UCSD-AML1 (cell line): ENCODE measurements around the gene RSPRY1.
A peak's percentile ranks its signal among the peaks of the same experiment; 100 is the strongest.
"Not testable (repeated sequence)": the region's sequence is repeated elsewhere in the genome, so short reads cannot be mapped to it uniquely, and the experiment has no call there.

Source experiments
- DNase-seq: peaks from one replicate; lab custom pipeline; 2025; ENCODE audit not compliant: unreplicated experiment; lab: John Stamatoyannopoulos, UW

RSPRY1 gene

DNA sequence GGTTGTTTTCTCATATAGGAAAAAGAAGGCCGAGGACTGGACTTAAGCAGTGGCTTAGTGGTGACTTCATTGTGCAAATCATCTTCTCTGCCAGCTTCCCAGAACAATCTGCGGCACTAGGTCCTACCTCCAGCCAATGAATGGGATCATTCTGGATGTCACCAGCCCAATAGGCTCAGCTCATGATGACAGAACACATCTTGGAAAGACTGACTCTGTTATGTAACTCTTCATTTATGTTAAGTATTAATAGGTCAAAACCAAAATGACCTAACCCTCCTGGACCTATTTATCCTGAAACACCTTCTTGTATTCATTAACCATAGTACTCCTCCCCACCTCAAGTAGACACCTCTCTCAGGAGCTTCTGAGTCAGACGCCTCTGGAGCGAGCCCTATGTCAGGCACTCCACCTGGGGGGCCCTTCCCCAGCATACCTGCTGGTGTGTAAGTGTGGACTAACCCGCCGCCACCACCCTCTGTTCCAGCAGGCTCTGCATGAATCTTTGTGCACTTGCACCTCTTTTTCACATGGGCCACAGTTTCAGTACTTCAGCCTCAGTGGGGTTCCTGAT, 66.1 kb downstream of the RSPRY1 start:
- no peak for DNase-seq

DNA sequence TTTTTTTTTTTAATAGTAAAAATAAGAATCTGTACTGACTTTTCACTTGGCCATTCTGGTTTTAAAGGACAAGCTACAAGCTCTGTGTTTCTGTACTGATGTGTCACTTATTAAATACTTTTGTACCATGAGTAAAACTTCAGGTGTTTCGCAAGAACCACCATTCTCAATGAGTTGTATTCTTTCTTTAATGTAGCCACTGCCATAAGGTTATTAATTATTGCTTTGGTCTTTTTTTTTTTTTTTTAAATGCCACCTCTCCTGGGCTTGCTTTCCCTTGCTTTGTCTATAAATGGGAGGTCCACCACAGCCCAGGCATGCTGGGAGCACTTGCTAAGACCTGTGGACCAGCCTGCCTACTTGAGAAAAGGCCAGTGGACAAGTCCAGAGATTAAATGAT, 67.3 kb downstream of the RSPRY1 start:
- DNase-seq = no peak

DNA sequence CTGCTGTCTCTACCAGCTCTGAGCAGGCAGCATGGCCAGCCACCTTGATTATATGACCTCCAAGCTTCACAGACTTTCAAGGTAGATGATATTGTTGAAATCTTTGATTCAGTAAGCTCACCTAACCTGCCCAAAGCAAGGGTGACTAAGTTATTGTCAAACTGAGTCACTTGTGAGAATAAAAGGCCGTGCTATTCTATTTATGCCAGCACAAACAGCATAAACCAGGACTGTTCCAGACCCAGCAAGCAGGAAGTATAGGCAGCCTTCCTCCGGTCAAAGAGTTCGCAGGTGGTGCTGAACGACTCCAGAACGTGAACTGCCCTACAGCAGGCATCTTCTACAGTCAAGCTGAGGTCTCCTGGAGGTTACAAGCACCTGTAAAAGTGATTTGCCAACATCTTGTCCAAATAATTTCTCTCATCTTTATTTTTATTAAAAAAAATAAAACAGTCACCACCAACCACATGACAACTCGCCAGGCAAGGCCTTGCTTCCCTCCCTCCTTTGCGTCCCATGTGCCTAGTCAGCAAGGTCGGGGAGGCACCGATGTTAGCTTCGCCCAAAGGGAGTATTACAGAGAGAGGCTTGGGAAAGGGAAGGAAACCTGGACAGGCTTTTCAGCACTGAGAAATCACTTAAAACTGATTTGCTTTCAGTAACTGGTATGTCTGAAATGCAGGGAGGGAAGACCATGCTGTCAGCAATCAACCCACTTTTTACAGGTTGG, 69.7 kb downstream of the RSPRY1 start:
- no peak for DNase-seq

DNA sequence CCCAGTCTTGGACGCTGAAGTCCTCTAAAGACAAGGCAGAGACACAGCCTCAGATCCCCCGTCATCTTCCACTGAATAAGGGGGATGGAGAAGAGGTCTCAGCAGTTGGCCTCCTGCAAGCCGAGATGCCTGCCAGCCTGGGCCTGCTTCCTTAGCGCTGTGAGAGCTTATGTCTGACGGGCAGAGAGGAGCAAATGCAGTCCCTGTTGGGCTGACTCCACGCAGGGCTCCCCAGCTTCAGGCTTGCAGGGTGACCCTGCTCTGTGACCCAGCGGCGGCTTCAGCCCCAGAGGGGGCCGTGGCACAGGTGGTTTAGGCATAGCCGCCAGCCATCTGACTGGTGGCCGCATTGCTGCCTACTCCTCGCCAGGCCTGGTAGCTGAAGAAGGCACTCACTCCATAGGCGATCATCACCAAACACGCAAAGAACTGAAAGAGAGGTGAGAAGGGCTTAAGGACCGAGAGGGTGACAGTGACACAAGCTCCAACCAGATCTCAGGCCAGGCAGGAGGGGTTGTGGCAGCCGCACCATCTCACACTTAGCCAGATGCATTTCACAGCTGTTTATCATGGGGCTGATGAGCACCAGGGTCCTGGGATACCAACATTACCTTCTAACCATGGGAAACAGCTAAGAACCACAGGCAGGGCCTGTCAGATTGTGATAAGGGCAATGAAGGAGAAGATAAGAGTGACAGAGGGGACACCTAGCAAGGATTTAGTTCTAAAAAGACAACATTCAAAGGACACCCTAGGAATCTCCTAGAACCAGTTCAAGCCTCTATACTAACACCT, 70.7 kb downstream of the RSPRY1 start:
- DNase-seq = no peak

DNA sequence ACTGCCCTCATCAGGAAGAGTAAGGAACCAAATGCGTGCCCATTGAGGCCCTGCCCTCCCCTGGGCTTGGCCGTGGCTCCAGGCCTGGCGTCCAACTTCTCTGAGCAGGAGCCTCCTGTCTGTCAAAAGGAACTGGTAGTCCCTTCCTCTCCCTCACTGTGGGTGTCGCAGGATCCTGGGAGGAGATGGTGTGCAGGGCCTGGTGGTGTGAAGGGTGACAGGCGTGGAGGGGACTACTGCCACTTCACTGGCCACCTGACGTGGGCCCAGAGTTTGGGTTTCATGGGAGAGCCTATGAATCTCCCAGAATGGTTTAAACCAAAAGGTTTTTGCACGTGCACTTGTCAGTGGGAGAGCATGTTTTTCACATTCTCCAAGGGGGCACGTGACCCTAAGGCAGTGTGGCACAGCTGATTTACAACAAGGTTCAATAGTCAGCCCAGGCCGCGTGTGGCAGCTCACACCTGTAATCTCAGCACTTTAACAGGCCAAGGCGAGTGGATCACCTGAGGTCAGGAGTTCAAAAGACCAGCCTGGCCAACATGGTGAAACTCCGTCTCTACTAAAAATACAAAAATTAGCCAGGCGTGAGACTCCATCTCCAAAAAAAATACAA, 71.4 kb downstream of the RSPRY1 start:
- no peak for DNase-seq

DNA sequence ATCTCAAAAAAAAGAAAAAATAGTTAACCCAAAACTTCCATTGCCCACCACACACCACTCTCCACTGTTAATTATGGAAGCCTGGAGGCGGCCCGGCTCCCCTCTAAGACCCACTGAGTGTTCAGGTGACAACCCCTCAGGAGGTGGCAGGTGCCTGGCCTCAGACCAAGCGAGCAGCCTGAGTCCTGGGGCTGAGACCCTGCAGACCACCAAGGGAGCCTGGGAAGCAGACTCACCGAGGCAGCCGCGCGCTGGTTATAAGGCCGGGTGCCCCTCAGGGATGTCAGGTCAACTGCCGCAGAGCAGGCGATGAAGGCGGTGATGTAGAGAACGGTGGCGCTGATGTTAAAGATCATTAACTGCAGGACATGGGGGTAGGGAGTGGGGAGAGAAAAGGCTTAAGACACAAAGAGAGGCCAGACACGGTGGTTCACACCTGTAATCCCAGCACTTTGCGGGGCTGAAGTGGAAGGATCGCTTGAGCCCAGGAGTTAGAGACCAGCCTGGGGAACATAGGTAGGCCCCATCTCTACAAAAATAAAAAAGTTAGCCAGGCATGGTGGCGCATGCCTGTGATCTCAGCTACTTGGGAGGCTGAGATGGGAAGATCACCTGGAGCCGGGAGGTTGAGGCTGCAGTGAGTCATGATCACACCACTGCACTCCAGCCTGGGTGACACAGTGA, 72.2 kb downstream of the RSPRY1 start:
- no peak for DNase-seq

DNA sequence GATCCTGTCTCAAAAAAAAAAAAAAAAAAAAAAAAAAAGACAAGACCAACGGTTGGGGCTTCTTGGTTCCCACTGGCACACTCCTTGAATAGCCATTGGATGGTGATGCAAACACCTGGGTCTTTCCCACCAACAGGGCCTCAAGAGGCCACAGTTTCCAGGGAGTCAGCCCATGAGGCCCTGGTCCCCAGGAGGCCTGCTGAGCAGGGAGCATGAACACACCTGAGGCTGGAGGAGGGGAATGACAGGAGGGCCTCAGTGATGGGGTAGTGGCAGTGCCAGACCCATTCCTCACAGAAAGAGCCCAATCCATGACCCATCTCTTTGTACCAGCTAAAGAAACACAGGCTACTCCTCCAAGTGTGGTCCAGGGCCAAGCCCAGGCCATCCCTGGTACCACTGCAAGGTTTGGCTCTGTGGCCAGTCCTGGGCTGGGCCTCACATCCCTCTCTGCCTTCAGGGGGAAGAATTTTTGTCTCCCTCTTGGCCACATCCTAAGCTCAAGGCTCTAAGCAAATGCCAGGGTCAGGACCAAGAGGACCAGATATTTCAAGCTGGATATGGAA, 72.9 kb downstream of the RSPRY1 start:
- DNase-seq = no peak

DNA sequence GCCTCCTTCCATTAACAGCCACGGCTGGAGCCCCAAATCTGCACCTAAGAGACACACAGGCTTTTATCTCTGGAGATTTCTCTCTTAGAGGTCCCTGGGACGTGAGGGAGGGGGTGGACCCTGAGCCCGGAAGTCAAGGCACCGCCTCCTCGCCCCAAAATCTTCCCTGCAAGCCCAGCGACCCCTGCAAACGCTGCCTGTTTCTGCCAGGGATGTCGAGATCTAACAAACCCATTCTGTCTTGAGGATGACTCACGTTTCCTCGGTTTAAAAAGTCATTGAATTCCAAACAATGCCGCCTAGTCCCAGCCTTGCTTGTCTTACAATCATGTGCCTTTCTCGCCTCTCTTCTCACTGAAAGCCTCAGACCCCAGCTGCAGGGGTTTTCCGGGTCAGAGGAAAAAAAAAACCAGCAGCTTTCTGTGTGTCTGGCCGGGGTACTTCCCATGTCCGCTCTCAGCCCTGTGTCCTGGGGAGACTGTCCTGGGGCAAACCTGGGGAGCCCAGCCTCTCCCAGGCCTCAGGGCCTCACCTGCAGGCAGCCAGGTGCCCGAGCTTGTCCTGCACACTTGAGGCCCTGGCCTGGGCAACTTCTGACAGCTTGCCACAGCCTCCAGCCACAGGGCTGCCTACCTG, 74.3 kb downstream of the RSPRY1 start:
- no peak for DNase-seq

DNA sequence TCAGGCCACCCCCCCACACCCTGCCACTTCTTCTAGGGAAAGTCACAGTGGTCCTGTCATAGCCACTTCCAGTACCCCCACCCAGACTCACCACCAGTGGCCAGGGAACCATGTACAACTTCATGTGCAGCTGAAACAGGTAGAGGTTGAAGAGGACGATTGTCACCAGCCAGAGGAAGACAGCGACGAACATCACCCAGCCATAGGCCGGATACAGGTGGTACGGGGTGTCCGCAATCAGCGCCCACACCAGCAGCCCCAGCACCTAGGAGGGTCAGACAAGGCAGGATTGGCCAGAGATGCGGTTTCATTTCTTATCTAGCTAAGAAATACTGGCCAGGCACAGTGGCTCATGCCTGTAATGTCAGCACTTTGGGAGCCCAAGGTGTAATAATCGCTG, 75.7 kb downstream of the RSPRY1 start:
- no peak for DNase-seq

DNA sequence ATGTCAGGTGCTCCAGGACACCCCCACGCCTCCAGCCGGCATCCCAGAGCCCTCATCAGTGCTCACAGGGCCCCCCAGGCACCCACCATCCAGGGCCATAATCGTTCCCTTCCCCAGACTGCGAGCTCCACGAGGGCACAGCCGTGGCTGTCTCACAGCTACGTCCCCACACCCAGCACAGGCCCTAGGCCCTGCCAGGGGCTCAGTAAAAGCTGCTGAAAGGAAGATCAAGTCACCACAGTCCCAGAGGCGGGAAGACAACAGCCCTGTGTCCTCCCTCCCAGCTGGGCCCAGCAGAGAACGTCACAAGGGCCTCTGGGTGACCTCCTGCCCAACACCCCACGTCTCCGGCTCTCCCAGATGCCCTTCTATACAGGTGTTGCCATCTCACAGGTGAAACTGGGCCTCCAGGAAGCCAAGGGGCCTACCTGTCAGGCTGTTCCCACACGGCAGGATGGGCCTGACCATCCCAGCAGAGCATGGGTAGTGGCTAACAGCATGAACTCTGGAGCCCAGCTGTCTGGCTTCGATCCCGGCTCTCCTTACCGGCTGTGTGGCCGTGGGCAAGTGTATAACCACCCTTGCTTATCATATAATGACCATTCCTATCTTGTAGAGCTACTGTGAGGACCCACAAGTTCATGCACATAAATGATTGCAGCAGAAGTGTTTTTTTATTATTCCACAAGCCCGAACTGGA, 76.9 kb downstream of the RSPRY1 start:
- no peak for DNase-seq

DNA sequence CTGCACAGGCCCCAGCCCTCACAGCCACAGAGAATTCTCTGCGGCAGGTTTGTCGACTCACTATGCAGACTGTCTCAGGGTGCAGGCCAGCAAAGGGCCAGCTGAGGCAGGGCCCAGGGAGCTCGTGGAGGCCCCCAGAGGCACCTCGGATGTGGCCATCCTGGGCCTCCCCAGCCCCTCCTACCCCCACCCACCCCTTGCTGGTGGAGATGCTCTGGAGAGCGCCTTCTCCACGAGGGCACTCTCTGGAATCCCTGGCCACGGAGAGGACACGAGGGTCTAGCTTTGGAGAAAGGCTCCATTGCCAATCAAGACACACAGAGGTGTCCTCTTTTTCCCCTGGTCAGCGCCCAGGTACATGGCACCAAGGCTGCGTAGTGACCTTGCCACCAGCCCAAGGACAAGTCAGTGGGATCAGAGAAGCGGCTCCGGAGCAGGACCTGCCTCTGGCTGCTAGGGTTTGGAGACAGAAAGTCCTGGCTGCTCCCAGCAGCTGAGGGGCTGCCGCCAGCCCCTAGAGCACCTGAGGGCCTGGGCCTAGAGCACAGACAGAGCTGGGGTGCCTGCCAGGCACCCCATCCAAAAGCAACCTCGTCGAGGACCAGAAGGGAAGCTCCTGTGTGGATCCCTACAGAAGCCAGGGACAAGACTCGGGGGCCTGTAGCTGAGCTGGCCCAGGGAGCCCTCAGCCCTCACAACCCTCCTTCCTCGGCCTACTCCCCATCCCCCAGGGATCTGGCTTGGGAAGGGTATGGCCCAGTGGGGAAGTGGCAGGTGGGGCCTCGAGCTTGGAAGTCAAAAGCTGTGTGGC, 77.6 kb downstream of the RSPRY1 start:
- DNase-seq = no peak

DNA sequence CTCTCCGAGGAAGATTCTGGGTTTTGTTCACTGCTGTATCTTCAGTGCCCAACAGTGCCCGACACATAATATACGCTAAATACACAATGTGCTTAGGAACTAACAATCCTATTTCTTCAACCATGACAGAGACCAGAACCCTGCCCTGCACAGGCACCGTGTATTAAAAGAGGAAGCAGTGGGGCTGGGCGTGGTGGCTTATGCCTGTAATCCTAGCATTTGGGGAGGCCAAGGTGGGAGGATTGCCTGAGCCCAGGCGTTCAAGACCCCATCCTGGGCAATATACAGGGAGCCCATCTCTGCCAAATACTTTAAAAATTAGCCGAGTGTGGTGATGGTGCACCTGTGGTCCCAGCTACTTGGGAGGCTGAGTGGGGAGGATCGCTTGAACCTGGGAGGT, 78.3 kb downstream of the RSPRY1 start:
- DNase-seq = no peak

DNA sequence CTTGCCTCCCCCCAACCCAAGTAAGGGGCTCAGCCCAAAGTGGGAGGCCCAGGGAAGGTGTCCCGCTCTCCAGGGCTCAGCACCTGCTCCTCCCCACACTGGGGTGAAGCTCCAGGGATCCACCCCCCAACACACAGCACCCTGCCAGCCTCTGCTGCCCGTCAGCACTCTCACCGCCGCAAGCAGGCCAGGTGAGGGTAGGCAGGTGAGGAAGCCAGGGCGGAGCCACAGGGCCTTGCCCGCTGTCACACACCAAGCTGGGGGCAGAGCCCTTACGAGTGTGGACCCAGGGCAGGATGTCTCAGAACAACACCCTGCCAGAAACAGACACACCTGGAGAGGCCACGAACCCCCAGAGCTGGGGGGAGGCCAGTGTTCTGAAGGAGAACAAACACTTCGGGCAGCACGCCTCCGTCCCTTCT, 78.8 kb downstream of the RSPRY1 start:
- no peak for DNase-seq

DNA sequence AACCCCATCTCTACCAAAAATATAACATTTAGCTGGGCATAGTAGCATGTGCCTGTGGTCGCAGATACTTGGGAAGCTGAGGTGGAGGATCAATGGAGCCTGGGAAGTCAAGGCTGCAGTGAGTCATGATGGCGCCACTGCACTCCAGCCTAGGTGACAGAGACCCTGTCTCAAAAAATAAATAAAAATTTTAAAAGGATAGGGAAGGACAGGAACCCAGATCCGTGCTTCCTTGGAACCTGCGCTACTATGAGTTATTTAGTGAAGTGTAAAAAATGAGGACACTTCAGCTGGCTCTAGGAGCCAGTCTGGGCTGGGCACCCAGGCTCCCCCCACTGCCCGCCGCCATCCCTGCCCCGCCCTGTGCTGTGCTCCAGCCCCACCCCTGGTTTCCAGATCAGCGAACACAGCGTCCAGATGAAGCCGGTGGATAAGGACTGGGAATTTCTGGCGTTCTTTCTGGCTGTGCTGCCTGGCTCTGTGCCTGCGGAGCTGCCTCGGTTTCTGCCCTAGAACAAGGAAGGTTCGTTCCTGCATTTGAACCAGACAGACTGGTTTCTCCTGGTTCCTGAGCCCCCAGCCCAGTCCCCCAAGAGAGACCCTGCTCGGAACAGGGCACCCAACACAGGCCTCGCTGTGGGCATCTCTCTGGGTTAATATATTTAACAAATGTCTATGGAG, 79.9 kb downstream of the RSPRY1 start:
- DNase-seq = no peak

DNA sequence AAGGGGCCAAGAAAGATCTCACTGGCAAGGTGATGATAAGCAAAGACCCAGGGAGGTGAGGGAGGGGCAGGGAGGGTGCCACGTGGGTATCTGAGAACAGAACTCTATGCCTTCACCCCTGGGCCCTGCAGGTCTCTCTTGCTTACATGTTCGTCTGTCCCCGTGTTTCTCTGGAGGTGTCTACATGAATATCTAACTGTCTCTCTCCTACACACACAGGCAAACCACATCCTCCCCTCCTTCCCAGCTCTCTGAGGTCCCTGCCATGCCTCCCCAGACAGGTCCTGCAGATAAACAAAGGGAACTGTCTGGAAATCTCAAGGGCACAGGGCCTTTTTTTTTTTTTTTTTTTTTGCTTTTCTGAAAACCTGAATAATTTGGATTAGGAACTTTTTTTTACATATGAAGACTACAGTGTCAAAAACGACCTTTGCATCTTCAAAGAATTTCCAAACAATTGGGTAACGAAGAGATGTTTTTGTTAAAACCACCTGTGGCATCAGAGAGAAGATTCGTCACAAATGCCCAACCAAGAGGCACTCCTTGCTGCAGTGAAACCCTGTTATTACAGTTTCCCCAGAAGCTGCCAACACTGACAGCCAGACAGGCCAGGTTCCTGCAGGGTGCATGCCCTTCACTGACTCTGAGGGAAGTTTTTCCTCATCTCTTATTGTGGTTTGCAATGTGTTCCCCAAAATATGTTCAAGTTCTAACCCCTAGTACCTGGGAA, 80.6 kb downstream of the RSPRY1 start:
- DNase-seq = peak; percentile 26

DNA sequence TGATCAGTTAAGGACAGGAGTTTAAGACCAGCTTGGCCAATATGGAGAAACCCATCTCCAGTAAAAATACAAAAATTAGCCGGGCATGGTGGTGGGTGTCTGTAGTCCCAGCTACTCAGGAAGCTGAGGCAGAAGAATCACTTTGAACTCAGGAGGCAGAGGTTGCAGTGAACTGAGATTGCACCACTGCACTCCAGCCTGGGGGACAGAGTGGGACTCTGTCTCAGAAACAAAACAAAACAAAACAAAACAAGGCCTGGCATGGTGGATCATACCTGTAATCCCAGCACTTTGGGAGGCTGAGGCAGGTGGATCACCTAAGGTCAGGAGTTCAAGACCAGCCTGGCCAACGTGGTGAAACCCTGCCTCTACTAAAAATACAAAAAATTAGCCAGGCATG, 81.2 kb downstream of the RSPRY1 start:
- not testable (repeated sequence) for DNase-seq
